NCI-H2029 treated with DMSO at 0.1 percent for 48 hours (cell line): ENCODE data around the gene EVC2.

ENCODE experiments used
- DNase-seq: peaks from one replicate; lab custom pipeline; 2025; lab: John Stamatoyannopoulos, UW

Gene EVC2

DNA sequence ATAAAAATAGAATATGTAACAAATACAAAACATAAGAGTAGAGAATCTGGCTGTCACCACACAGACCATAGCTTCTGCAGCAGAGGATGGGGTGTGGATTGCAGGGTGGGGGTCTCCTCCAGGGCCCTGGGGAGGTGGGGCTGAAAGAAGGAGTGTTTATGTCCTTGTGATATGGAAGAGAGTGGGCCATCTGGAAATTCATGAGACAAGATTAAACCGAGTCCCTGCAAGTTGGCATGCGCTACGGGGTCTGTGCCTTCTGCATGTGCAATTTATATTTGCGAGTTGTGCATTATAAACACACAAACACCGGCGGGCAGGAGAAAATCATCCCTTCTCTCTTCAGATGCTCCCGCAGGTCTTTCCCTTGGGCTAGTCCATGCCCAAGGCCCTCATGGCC lies 145.9 kb downstream of the EVC2 start:
- DNase-seq = no peak

DNA sequence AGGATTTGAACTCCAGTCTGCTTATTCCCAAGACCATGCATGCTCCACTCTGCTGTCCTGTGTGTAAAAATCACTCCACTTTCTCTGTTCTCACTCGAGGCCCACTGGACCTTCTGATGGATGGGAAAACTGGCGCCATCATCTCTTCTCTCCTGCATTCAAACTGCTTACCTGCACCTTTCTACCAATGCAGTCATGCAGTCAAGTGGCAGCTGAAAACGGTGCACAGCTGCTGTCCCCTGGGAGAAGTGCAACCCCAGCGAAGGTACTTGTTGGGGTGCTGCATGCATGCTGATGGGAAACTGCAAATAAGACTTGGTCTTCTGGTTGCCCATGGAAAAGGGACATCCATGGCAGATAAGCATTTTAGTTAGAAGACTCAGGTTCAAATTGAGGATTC lies 147.1 kb downstream of the EVC2 start:
- no peak for DNase-seq

GRCh38 chr4:5558502-5558901 lies 149.9 kb downstream of the EVC2 start:
- DNase-seq = no peak

DNA sequence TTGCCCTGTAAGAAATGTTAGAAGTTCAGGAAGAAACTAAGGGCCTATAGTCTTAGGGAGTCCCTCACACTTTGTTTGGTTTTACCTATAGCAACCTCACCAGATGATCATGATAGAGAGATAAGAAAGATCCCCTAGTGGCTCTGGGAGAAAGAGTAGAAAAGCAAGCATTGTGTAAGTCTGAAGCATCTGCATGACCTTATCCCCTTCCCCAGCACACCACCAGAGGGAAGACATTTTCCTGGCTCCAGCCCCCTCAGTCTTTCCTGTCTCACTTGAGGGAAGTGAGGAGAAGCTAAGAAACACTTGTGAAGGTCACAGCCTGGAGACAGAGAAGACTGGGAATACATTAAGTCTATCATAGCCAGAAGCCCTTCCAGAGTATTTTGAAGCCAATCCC lies 154.0 kb downstream of the EVC2 start:
- no peak for DNase-seq

- DNase-seq = no peak
Observed at GRCh38 chr4:5553801-5554200, 154.6 kb downstream of the EVC2 start.

- DNase-seq = no peak
Observed at GRCh38 chr4:5552451-5552850, 155.9 kb downstream of the EVC2 start.

- no peak for DNase-seq
Observed at GRCh38 chr4:5547651-5548249, 160.6 kb downstream of the EVC2 start.

GRCh38 chr4:5545271-5545670 lies 163.1 kb downstream of the EVC2 start:
- no peak for DNase-seq

GRCh38 chr4:5544762-5545161 lies 163.6 kb downstream of the EVC2 start:
- no peak for DNase-seq

DNA sequence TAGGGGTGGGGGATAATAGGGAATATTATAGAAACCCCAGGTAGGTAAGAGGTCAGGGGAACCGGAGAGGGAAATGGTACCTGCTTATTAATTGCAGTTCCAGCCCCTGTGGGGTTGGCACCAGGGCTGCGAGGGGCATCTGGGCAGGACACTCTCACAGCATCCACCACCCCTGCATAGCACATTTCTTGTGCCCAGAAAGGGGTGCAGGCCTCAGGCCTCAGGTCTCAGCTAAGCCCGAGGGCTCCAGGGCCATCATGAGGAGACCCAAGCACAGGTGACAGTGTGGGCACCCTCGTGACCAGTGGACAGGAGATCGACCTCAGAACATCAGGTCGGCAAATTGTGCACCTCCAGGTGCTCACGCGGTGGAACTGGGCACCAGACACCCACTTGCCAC lies 164.7 kb downstream of the EVC2 start:
- DNase-seq = no peak

- no peak for DNase-seq
Observed at GRCh38 chr4:5541169-5541568, 167.2 kb downstream of the EVC2 start.

- DNase-seq = no peak
Observed at GRCh38 chr4:5539584-5539983, 168.8 kb downstream of the EVC2 start.

GRCh38 chr4:5532100-5532499 lies 176.3 kb downstream of the EVC2 start:
- DNase-seq = no peak

- DNase-seq = no peak
Observed at GRCh38 chr4:5528031-5528436, 180.3 kb downstream of the EVC2 start.

DNA sequence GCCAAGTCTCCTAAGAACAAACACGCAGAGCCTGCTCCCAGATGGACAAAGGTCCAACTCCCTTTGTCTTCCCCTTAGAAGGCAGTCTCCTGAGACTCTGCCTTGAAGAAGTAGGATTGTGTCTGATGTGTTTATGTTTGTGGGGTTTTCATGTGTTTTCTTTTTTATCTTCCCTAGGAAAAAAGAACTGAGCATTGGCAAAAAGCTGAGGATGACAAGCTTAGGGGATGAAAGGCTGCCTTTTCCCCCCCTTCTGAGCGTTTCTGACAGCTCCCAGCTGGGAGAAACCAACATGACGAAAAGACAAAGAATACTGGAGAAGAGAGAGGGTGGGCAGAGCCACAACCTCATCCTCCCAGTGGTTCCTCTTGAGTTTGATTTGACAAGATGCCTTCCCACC lies 181.1 kb downstream of the EVC2 start:
- DNase-seq = no peak

GRCh38 chr4:5526080-5526846 lies 182.1 kb downstream of the EVC2 start:
- no peak for DNase-seq

DNA sequence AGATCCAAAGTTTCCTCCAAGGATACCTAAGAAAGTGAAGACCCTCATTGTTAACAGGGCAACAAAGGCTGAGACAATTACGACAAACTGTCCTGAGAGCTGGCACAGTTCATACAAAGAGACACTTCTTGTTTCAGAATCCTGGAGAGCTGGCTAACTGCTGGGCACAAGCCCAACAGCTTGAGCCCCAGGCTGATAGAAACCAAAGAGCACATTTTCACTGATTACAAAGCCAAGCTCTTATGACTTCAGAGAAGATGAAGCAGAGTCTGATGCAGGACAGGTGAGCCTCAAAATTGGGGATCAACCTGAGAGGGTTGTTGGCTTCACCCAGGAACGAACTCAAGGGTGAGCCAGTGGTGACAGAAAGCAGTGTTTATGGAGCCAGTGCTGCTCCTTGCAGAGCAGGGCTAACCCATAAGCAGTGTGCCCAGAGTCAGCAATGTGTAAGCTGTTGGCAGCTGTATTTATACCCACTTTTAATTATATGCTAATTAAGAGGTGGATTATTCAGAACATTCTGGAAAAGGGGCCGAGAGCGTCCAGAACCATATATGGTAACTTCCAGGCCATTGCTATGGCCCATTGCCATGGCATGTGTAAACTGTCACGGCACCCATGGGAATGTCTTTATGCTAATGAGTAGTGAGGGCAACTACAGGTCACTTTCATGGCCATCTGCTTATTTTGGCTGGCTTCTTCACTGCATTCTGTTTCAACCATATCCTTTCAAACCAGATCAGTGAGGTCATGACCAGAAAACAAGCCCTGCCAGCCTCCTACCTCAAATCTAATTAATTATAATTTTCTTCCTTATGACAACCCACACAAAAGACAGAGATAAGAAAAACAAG lies 183.7 kb downstream of the EVC2 start:
- peak; percentile 63 for DNase-seq

- DNase-seq = no peak
Observed at GRCh38 chr4:5517372-5517771, 191.0 kb downstream of the EVC2 start.

DNA sequence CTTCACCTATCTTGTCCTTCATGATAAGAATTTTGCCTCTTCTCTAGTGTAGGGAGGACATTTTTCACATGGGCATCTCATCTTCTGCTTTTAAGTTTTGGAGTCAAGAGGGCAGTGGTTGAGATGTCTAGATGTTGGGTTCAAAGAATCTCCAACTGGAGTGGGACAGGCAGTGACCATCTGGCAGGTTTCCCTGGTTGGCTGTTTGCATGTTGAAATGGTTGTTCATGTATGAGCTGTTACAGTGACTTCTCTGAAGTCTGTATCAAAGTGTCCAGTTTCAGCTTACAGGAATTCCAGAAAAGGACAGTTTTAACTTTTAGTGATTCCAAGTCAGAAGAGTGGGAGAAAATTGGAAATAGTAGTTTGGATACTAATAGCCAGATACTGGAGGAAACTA lies 192.7 kb downstream of the EVC2 start:
- no peak for DNase-seq
